ENCODE data around the gene DNPEP.
A peak's percentile ranks its signal among the peaks of the same experiment; 100 is the strongest.

Gene DNPEP

GRCh38 chr2:219362072-219362471 is 25.6 kb downstream of the DNPEP start:
- no peak for DNase-seq (ENCODE audit: low read depth in 2 of 2)

GRCh38 chr2:219358170-219359075 is 29.3 kb downstream of the DNPEP start:
- DNase-seq (ENCODE audit: low read depth in 2 of 2), result no peak

GRCh38 chr2:219356834-219357233 is 30.9 kb downstream of the DNPEP start:
- no peak for DNase-seq (ENCODE audit: low read depth in 2 of 2)

GRCh38 chr2:219354582-219354981 is 33.1 kb downstream of the DNPEP start:
- DNase-seq (ENCODE audit: low read depth in 2 of 2), result no peak

GRCh38 chr2:219353129-219353528 is 34.6 kb downstream of the DNPEP start:
- DNase-seq (ENCODE audit: low read depth in 2 of 2), result no peak

- peak; percentile 51 to 52 for DNase-seq (ENCODE audit: low read depth in 2 of 2)
These were observed 35.2 kb downstream of the DNPEP start for GRCh38 chr2:219352448-219353023.

GRCh38 chr2:219350710-219351221 is 36.9 kb downstream of the DNPEP start:
- peak; percentile 90 for DNase-seq (ENCODE audit: low read depth in 2 of 2)

GRCh38 chr2:219350215-219350614 is 37.5 kb downstream of the DNPEP start:
- no peak for DNase-seq (ENCODE audit: low read depth in 2 of 2)

GRCh38 chr2:219344751-219345430 is 42.8 kb downstream of the DNPEP start:
- DNase-seq (ENCODE audit: low read depth in 2 of 2), result no peak

GRCh38 chr2:219335373-219335786 is 52.3 kb downstream of the DNPEP start:
- no peak for DNase-seq (ENCODE audit: low read depth in 2 of 2)

GRCh38 chr2:219334076-219334475 is 53.6 kb downstream of the DNPEP start:
- no peak for DNase-seq (ENCODE audit: low read depth in 2 of 2)

GRCh38 chr2:219332542-219332941 is 55.2 kb downstream of the DNPEP start, which contains the start of gene RESP18:
TSS of gene RESP18 (minus strand) at chr2:219332744.
- DNase-seq (ENCODE audit: low read depth in 2 of 2), result no peak

- peak in 1 of 2 experiments; percentile 11 for DNase-seq (ENCODE audit: low read depth in 2 of 2)
These were observed 56.0 kb downstream of the DNPEP start for GRCh38 chr2:219331560-219332213.

GRCh38 chr2:219327719-219328118 is 60.0 kb downstream of the DNPEP start:
- no peak for DNase-seq (ENCODE audit: low read depth in 2 of 2)

GRCh38 chr2:219325657-219326315 is 61.9 kb downstream of the DNPEP start:
- no peak for DNase-seq (ENCODE audit: low read depth in 2 of 2)

GRCh38 chr2:219325136-219325535 is 62.6 kb downstream of the DNPEP start:
- DNase-seq (ENCODE audit: low read depth in 2 of 2), result no peak

- DNase-seq (ENCODE audit: low read depth in 2 of 2), result no peak
These were observed 64.3 kb downstream of the DNPEP start for GRCh38 chr2:219323434-219323833.
